Inflammatory macrophage treated with lipopolysaccharide for 1 hour (primary cell): Measurements from ENCODE around the gene TRERF1.
A peak's percentile ranks its signal among the peaks of the same experiment; 100 is the strongest.

Source experiments
- DNase-seq, 2 donors: peaks; one replicate each; pipeline ENCODE4 v3.0.0-alpha.2; 2020 to 2022

Gene TRERF1

GRCh38 chr6:42179261-42179944 lies 272.3 kb downstream of the TRERF1 start:
- no peak for DNase-seq

- peak; percentile 4 to 7 for DNase-seq
Observed at GRCh38 chr6:42177514-42178364, 274.0 kb downstream of the TRERF1 start.

- DNase-seq, result no peak
Observed at GRCh38 chr6:42176981-42177380, 274.7 kb downstream of the TRERF1 start.

GRCh38 chr6:42175860-42176259 lies 275.9 kb downstream of the TRERF1 start:
- DNase-seq, result no peak
